ENCODE data around the gene ZIC5.
"Not testable (repeated sequence)": the region's sequence is repeated elsewhere in the genome, so short reads cannot be mapped to it uniquely, and the experiment has no call there.

ZIC5 gene

DNA sequence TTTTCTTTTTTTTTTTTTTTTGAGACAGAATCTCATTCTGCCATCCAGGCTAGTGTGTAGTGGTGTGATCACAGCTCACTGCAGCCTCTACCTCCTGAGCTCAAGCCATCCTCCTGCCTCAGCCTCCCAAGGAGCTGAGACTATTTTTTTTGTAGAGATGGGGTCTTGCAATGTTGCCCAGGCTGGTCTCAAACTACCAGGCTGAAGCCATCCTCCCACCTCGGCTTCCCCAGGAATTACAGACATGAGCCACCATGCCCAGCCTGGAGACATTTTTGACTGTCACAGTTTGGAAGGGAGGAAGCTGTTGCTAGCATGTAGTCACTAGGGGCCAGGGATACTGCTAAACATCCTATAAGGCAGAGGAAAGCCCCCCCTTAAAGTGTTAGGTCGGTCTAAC is 23.9 kb downstream of the ZIC5 start:
- no peak for TF ChIP-seq CTCF (conservative IDR thresholded peaks at IDR 0.05; ENCODE audit: control insufficient read depth, insufficient read depth, low read depth, low read length)
- DNase-seq (ENCODE audit: low read depth): no peak
- H3K4me3 ChIP-seq (ENCODE audit: control insufficient read depth, low read depth, low read length): no peak overlapping the region

- DNase-seq (ENCODE audit: low read depth); H3K4me3 ChIP-seq (ENCODE audit: control insufficient read depth, low read depth, low read length): not testable (repeated sequence)
Measured at GRCh38 chr13:99945515-99945914, 26.1 kb downstream of the ZIC5 start.

DNA sequence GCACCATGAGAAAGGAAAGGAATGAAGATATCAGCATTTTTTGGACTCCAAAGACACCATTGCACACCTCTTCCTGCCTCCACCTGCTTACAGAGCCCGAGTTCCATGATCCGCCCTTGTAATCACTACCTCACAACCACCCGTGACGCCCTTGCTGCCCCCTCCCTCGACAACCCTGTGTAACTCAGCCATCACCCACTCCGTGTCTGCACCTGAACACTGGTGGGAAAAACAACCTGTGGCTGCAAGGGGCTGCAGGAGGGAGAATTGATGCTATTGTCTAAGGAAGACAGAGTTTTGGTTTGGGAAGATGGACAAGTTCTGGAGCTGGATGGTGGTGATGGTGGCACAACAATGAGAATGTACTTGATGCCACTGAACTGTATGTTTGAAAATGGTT is 27.0 kb downstream of the ZIC5 start:
- no peak for DNase-seq (ENCODE audit: low read depth)
- TF ChIP-seq CTCF (conservative IDR thresholded peaks at IDR 0.05; ENCODE audit: control insufficient read depth, insufficient read depth, low read depth, low read length): no peak
- no peak overlapping the region for H3K4me3 ChIP-seq (ENCODE audit: control insufficient read depth, low read depth, low read length)

- TF ChIP-seq CTCF (conservative IDR thresholded peaks at IDR 0.05; ENCODE audit: control insufficient read depth, insufficient read depth, low read depth, low read length): no peak
- no peak for DNase-seq (ENCODE audit: low read depth)
- no peak overlapping the region for H3K4me3 ChIP-seq (ENCODE audit: control insufficient read depth, low read depth, low read length)
Measured at GRCh38 chr13:99944102-99944501, 27.5 kb downstream of the ZIC5 start.

GRCh38 chr13:99941911-99942310 is 29.7 kb downstream of the ZIC5 start:
- TF ChIP-seq CTCF (conservative IDR thresholded peaks at IDR 0.05; ENCODE audit: control insufficient read depth, insufficient read depth, low read depth, low read length): no peak
- DNase-seq (ENCODE audit: low read depth): no peak
- no peak overlapping the region for H3K4me3 ChIP-seq (ENCODE audit: control insufficient read depth, low read depth, low read length)

GRCh38 chr13:99941086-99941485 is 30.5 kb downstream of the ZIC5 start:
- no peak for TF ChIP-seq CTCF (conservative IDR thresholded peaks at IDR 0.05; ENCODE audit: control insufficient read depth, insufficient read depth, low read depth, low read length)
- DNase-seq (ENCODE audit: low read depth): no peak
- no peak overlapping the region for H3K4me3 ChIP-seq (ENCODE audit: control insufficient read depth, low read depth, low read length)

GRCh38 chr13:99938635-99939034 is 32.9 kb downstream of the ZIC5 start:
- TF ChIP-seq CTCF (conservative IDR thresholded peaks at IDR 0.05; ENCODE audit: control insufficient read depth, insufficient read depth, low read depth, low read length): no peak

More at GRCh38 chr13:99938635-99939034, 32.9 kb downstream of the ZIC5 start:
- H3K4me3 ChIP-seq (ENCODE audit: control insufficient read depth, low read depth, low read length): no peak overlapping the region
- DNase-seq (ENCODE audit: low read depth): no peak

Measured in fibroblast of mammary gland (primary cell).